ENCODE results near the gene NR2F1-AS1.

The NR2F1-AS1 gene

DNA sequence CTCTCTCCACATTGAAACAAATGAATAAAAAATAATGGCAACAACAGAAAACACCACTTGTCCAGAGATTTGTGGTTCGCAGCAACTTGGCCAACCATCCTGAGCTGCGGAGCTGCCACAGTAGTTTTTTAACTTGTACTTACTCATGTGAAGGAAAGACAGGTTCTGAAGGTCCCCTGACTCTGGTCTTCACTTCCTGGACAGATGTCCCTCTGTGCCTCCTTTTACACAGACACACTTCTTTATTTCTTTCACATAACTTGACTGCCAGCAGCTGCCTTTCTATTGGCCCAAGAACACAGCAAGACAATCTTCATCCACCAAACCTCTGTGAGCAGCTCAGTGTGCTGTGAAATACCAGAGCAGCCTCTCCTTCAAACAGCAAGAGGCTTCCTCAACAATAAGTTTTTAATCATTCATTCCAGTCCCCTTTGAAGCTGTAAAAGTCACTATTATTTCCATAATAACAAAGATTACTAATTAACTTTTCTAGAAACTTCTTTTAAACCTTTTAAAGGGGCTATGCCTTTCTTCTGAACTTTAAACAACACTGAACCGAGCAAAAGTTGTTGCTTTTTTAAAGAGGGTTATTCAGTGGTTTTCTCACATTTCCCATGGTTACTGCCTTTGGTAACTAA lies 198.7 kb downstream of the NR2F1-AS1 start:
- no peak for DNase-seq (ENCODE audit: low spot score)

DNA sequence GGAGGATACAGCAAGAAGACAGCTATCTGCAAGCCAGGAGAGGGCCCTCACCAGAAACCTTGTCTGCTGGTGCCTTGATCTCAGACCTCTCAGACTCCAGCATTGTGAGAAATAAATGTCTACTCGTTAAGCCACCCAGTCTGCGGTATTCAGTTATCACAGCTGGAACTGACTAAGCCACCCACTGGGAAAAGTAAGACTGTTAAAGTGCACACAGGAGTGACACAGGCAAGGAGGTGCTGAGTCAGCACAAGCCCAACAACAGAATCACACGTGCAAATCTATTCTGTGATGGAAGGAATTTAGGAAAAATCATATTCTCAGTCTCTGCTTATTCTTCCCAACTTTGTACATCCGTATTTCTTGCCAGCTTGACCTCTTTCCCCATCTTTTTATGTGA lies 200.0 kb downstream of the NR2F1-AS1 start:
- DNase-seq (ENCODE audit: low spot score) = no peak

DNA sequence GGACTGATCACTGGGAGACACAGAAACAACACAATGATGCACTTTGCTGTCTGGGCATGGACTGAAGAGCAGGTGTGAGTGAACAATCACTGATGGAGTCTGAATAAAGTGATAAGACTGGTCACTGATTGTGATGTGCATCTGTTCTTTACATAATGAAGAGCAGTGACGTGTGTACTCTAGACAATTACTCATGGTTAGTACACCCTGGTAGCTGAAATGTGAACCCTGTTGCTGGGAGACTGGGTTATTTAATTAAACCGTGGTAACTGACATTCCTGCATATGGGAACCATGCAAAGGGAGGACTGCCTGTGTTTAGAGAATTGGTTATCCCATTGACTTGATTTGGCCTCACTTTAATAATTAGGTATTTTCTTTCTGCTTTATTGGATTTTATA lies 202.9 kb downstream of the NR2F1-AS1 start:
- DNase-seq (ENCODE audit: low spot score) = no peak

DNA sequence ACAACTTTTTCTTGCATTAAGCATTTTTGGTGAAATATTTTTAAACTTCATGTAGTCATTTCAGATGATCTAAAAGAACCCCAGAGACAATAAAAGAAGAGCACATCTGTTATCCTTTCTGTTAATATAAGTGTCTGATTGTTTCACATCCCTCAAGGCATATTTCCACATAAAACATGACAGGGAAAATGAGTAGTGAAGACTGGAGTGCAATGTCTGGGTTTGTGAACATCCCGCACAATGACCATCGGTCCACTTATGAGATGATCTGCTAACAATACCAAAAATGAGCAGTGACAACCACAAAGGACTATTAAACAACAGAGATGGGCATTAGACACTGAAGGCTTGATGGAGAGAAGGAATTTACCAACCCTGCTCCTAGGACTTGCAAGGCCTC lies 209.1 kb downstream of the NR2F1-AS1 start:
- DNase-seq (ENCODE audit: low spot score) = no peak

DNA sequence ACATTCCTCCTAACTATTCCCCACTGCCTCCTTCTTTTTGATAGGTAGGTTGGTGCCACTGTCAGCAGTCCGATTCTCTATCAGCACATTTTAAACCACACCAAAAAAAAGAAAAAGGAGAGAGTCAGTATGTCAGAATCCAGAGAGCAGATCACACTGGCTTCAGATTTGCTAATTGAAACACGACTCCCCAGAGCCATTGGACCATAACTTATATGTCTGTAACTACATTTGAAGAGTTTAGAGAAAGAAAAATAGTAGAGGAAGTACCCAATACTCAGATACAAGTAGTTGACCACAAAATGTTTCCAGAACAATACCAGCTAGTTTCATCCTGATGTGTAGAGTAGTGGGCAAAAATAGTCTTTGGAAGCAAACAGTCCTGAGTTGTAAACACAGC lies 216.6 kb downstream of the NR2F1-AS1 start:
- DNase-seq (ENCODE audit: low spot score) = no peak

DNA sequence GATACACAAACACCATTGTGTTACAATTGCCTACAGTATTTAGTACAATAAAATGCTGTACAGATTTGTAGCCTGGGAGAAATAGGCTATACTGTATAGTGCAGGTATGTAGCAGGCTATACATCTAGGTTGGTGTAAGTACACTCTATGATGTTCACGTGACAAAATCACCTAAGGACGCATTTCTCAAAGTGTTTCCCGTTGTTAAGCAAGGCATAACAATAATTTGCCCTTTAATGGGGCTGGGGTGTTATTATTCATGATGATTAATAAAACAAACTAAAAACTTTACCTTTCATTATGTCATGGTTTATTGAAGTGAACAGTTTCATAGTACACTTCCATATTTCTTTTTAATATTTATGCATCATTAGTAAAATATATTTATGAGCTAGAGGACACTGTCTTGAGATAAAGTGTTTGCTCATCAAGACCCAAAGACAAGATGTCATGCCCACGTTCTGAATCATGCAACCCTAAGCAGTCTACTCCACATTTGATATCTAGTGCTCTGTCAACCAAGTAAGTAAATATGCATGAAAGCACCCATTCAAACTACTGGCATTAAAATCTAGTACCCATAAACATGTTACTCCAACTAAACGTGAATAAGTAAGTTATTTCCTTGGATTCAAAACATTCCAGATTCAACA lies 220.5 kb downstream of the NR2F1-AS1 start:
- DNase-seq (ENCODE audit: low spot score) = no peak

DNA sequence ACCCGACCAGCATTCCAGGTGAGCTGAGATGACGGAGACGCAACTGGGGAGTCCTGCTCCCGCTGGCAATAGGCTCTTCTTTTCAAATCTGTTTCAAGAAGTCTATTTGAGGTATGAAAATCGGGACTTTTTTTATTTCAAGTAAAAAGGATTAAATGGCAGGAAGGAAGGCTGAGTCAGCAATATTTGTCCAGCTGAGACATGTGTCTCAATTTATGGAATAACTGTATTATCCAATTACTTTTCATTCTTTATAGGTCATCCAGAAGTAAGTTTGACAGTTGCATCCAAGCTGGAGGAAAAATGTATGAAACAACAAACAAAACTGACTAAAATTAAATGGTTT lies 221.1 kb downstream of the NR2F1-AS1 start:
- DNase-seq (ENCODE audit: low spot score) = no peak
